ENCODE measurements around the gene HMCN2.

Gene HMCN2

DNA sequence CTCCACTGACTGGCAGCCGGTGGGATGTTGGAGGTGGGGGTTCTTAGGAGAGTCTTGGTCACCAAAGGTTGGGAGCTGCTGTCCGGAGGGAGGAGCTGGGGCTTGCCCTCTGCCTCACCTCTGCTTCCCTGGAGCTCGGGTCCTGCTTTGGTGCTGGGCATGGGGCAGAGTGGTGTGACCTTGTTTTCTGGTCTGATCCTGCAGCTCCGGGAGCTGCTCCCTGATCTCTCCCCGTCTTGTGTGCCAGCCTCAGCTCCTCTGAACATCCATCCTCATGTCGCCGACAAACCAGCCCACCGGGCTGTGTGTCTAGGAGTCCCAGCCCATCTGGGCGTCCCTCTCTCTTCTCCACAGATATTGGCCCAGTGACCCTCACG is 18.7 kb downstream of the HMCN2 start:
- Mint-ChIP-seq H3K36me3 (ENCODE audit: insufficient read depth) (no peaks in the 10 kb centered on the region), H3K9me3 (no peaks in the 10 kb centered on the region), H3K4me1 (ENCODE audit: low read depth in 2 of 2) (no peaks in the 10 kb centered on the region), H3K27me3 (peaks cover 57 to 92% of the 10 kb centered on the region in 2 donors), H3K4me3 (no peak overlapping the region), H3K27ac (no peak overlapping the region)
- DNase-seq (no peak), ATAC-seq (replicated peaks) (no peak)

DNA sequence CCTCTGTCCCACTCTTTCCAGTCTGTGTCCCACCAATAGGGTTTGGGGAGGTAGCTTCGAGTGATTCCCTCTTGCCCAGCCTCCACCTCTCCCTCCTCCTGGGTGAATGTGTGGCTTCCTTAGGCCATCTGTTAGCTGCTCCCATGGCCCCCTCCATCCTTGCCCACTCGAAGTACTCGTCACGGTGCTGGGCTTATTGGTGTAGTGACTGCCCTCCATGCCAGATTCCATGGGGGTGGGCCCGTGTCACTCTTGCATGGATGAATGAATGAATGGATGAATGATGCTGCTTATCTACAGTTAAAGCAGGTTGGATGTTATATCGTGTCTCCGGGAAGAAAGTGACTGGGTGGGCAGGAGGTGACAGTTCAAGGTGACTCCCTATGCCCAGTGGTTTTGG is 19.1 kb downstream of the HMCN2 start:
- H3K27me3 Mint-ChIP-seq: peaks cover 53 to 92% of the 10 kb centered on the region in 2 donors
- no peak overlapping the region for H3K27ac Mint-ChIP-seq
- no peak overlapping the region for H3K4me3 Mint-ChIP-seq
- no peak for ATAC-seq (replicated peaks)
- no peaks in the 10 kb centered on the region for H3K9me3 Mint-ChIP-seq
- H3K4me1 Mint-ChIP-seq (ENCODE audit: low read depth in 2 of 2): no peaks in the 10 kb centered on the region
- no peaks in the 10 kb centered on the region for H3K36me3 Mint-ChIP-seq (ENCODE audit: insufficient read depth)
- DNase-seq: no peak

DNA sequence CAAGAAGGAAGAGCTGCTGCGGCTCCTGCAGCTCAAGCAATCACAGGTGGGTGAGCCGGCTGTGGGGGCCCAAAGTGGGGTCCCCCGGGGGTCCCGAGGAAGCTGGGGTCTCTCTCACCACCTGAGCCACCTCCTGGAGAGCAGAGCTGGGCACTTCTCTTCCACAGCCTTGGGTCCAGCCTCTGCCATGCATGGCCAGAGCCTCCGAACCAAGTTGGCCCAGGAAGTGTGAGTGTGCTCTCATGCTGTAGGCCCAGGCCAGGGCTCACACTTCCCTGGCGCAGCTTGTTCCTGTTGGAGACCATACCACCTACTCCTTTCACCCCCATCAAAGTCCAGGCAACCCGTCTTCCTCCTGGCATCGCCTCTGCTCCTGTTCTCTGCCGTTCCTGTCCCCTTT is 19.7 kb downstream of the HMCN2 start:
- no peaks in the 10 kb centered on the region for H3K4me1 Mint-ChIP-seq (ENCODE audit: low read depth in 2 of 2)
- H3K36me3 Mint-ChIP-seq (ENCODE audit: insufficient read depth): no peaks in the 10 kb centered on the region
- no peak for ATAC-seq (replicated peaks)
- peaks cover 57 to 93% of the 10 kb centered on the region in 2 donors for H3K27me3 Mint-ChIP-seq
- no peaks in the 10 kb centered on the region for H3K9me3 Mint-ChIP-seq
- H3K4me3 Mint-ChIP-seq: no peak overlapping the region
- H3K27ac Mint-ChIP-seq: no peak overlapping the region
- no peak for DNase-seq

DNA sequence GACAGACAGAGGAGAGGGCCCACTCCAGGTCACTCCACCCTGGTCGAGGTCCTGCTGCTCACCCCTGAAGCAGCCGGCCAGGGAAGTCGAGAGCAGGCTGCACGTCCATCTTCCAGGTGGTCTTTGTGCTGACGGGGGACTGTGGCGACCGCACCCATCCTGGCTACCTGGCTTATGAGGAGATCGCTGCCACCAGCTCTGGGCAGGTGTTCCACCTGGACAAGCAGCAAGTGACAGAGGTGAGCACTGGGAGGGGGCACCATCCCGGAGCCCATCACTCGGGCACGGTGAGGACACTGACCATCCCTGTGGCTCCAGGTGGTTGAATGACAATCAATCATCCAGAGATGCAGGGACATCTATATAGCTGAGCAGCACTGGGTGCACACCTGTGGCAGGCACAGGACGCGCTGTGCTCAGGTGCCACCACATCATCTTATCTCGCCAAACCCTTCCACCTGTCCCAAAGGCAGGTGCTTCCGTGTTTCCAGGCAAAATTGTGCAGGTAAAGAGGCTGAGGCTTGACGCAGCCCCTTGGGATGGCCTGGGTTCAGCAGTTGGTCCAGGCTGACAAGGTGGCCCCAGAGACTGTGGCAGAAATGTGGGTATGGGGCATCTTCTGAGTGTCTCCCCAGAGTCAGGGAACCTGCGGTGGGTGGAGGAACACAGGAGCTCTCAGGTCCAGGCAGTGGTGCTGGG is 20.7 kb downstream of the HMCN2 start:
- Mint-ChIP-seq H3K36me3 (ENCODE audit: insufficient read depth) (no peaks in the 10 kb centered on the region), H3K4me3 (no peak overlapping the region), H3K4me1 (ENCODE audit: low read depth in 2 of 2) (no peaks in the 10 kb centered on the region), H3K9me3 (no peaks in the 10 kb centered on the region), H3K27me3 (peaks cover 59 to 93% of the 10 kb centered on the region in 2 donors), H3K27ac (no peak overlapping the region)
- ATAC-seq (replicated peaks) (no peak), DNase-seq (no peak)

DNA sequence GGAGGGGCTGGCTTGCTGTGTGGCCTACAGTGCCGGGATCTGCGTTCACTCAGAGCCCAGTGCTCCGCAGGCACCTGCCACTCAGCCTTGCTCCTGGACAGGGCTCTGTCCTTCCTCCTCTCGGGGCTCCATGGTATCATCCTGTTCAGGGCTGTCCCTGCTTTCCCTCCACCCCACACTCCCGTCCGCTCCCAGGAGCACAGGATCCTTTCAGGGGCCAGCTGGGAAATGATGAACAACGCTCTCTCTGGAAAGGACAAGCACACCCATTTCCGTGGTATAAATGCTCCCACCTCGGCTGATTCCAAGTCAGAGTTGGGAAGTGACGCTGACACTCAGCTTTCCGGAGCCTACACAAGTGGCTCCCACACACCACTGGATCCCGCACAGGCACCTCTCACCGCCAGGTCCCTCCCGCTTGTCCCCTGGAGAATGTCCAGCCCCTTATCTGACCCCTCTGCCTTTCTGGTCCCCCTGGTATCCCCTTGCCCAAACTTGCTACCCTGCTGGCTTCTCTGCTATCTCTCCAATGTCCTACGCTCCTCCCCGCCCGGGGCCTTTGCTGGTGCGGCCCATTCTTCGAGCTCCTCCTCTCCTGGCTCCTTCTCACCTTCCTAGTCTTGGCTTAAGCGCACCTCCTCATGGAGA is 21.3 kb downstream of the HMCN2 start:
- no peaks in the 10 kb centered on the region for H3K4me1 Mint-ChIP-seq (ENCODE audit: low read depth in 2 of 2)
- no peak for ATAC-seq (replicated peaks)
- no peaks in the 10 kb centered on the region for H3K36me3 Mint-ChIP-seq (ENCODE audit: insufficient read depth)
- H3K27me3 Mint-ChIP-seq: peaks cover 57 to 87% of the 10 kb centered on the region in 2 donors
- H3K9me3 Mint-ChIP-seq: no peaks in the 10 kb centered on the region
- H3K27ac Mint-ChIP-seq: no peak overlapping the region
- no peak for DNase-seq
- no peak overlapping the region for H3K4me3 Mint-ChIP-seq

DNA sequence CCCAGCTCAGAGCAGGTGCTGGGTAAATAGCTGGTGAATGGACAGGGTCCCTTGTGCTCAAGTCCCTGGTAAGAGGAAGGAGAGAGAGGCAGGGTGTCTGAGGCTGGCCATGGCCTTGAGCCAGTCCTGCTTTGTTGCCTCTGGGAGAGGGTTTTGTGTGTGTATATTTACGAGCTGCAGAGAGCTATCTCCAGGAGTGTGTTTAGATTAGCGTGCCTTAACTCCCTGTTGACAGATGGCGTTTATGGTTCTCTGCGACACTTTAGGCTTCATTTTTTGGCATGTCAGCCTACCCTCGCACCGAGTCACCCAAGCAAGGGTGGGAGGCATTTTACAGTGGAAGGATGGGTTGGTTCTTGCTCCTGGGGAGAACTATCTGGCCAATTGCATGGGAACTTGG is 22.2 kb downstream of the HMCN2 start:
- Mint-ChIP-seq H3K27ac (no peak overlapping the region), H3K36me3 (ENCODE audit: insufficient read depth) (no peaks in the 10 kb centered on the region), H3K4me1 (ENCODE audit: low read depth in 2 of 2) (no peaks in the 10 kb centered on the region), H3K27me3 (peaks cover 57 to 78% of the 10 kb centered on the region in 2 donors), H3K9me3 (no peaks in the 10 kb centered on the region), H3K4me3 (no peak overlapping the region)
- DNase-seq: no peak
- no peak for ATAC-seq (replicated peaks)

DNA sequence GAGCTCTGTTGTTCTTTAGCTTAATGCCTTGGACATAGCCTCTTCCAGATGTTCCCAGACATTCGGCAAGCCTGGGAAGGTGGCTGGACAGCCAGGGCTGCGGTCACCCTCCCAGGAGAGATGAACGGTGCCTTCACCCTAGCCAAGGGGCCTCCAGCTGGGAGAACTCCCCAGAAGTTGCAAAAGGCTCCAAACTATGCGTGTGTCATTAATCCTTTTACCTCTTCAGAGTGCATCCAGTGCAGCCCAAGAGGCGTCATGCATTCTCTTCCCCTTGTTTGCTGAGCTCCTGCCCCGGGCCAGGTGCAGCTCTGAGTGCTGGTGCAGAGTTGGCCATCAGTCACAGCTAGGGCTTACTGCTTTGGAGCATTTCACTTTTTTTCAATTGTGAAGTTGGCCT is 22.8 kb downstream of the HMCN2 start:
- H3K4me3 Mint-ChIP-seq: no peak overlapping the region
- no peak for ATAC-seq (replicated peaks)
- H3K4me1 Mint-ChIP-seq (ENCODE audit: low read depth in 2 of 2): no peaks in the 10 kb centered on the region
- DNase-seq: no peak
- no peaks in the 10 kb centered on the region for H3K9me3 Mint-ChIP-seq
- H3K27me3 Mint-ChIP-seq: peaks cover 57 to 78% of the 10 kb centered on the region in 2 donors
- peaks cover under 1% of the 10 kb centered on the region for H3K36me3 Mint-ChIP-seq (ENCODE audit: insufficient read depth)
- no peak overlapping the region for H3K27ac Mint-ChIP-seq

DNA sequence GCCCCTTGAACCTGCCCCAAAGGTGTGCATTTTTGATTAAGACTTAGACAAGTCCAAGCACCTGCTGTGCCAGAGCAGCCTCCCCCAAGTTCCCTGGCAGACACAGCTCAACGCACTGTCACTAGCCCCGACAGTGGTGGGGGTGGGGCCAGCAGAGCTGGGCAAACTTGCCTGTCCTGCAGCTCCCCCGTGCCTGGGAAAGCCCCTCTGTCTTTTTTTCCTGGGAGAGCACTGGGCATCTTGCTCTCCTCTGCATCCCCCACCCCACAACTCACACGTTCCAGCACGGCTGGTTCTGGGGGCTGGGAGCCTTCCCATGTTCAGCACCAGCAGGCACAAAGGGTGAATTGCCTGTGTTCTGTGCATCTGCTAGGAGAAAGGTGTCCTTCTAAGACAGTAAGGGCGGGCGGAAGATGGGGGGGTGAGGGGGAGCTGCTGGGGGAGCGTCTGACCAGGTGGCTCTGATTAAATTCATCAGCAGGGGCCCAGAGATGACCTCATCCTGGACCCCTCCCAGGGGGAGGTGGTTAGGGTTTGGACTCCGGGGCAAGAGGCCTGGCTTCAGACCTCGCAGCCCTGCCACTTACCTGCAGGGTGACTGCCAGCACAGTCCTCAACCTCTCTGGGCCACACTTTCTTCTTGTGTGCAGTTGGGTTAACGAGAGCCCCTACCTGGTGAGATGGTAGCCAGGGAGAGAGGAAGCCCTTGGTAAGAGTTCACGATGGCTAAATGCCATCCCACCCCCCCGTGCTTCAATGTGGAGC is 23.5 kb downstream of the HMCN2 start:
- no peaks in the 10 kb centered on the region for H3K9me3 Mint-ChIP-seq
- H3K36me3 Mint-ChIP-seq (ENCODE audit: insufficient read depth): peaks cover 8% of the 10 kb centered on the region
- H3K27me3 Mint-ChIP-seq: peaks cover 57 to 78% of the 10 kb centered on the region in 2 donors
- no peak overlapping the region for H3K4me3 Mint-ChIP-seq
- DNase-seq (no peak), ATAC-seq (replicated peaks) (no peak)
- no peak overlapping the region for H3K27ac Mint-ChIP-seq
- H3K4me1 Mint-ChIP-seq (ENCODE audit: low read depth in 2 of 2): no peaks in the 10 kb centered on the region

DNA sequence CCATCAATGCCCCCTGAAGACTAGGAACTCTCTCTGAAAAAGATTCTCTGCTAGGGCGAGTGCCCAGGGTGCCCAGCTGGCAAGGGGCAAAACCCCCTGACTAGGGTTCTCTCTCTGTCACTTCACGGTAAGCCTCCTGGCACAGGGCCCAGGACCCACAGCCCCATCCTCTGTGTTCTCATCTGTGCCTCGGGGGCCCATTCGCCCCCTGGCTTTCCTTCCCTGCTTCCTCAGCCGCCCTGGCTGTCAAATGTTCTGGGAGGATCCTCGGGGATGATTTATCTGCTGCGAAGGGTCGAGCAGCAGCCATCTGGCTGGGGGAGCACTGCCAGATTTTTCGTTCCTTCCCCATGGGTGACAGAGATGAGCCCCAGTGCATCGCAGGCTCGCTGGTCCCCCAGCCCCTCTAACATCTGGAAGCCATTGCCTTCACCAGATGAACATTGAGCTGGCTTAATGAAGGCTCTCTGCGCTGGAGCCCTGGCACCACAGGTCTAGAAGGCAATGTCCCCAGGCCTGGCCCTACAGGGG is 24.2 kb downstream of the HMCN2 start:
- no peaks in the 10 kb centered on the region for H3K9me3 Mint-ChIP-seq
- H3K4me1 Mint-ChIP-seq (ENCODE audit: low read depth in 2 of 2): no peaks in the 10 kb centered on the region
- H3K27ac Mint-ChIP-seq: no peak overlapping the region
- H3K36me3 Mint-ChIP-seq (ENCODE audit: insufficient read depth): peaks cover 8% of the 10 kb centered on the region
- no peak for ATAC-seq (replicated peaks)
- H3K27me3 Mint-ChIP-seq: peaks cover 57 to 78% of the 10 kb centered on the region in 2 donors
- no peak for DNase-seq
- no peak overlapping the region for H3K4me3 Mint-ChIP-seq

DNA sequence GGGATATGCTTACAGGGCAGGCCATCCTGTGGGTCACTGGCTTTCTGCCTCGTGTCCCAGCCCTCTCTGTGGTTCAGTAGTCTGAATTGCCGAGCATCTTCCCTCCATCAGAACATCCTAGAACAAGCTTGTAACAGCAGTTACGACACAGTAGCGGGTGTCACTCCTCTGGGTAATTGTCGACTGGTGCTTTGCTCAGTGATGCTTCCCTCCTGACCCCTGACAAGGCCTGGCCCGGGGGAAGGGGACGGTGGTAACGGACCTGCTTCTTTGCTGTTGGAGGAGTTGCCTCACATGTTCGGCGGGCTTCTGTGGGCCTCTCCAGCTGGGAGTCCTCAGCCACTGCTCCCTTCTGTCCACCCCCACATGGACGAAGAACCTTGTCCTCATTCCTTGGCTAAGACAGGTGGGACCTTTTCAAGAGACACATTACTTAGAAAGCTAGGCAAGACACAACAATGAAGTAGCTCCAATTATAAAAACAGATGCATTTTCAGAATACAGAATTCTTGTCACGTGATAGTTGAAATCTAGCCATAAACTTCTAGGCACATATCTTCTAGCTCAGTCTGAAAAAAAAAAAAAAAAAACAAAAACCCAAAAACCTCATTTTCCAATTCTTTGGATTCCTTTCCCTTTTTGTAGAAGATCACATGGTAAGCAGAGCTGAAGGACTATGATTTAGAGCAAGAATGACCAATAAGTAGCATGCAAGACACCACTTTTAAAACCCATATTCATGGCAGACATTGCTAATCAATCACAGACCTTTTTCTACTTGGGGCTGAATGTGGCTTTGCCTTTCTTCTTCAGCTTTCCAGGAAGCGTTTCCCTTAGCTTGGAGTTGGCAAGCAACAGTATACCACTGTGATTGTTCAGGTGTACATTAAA is 25.0 kb downstream of the HMCN2 start:
- Mint-ChIP-seq H3K4me1 (ENCODE audit: low read depth in 2 of 2) (no peaks in the 10 kb centered on the region), H3K9me3 (no peaks in the 10 kb centered on the region), H3K27me3 (peaks cover 57 to 78% of the 10 kb centered on the region in 2 donors), H3K36me3 (ENCODE audit: insufficient read depth) (peaks cover 8% of the 10 kb centered on the region), H3K4me3 (no peak overlapping the region), H3K27ac (no peak overlapping the region)
- DNase-seq (no peak), ATAC-seq (replicated peaks) (no peak)

DNA sequence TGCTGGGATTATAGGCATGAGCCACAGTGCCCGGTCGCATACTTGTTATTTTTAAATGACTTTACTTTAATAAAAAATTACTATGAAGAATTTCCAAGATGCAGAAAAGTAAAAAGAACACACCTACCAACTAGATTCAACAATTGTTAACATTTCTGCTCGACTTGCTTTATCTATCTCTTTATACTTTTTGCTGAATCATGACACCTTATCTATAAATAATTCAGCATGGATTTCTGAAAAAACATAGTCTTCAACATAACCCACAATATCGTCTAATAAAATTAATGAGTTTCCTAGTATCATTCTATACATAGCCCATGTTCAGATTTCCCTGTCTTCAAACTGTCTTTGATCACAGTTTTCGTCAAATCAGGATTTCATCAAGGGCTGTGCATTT is 25.9 kb downstream of the HMCN2 start:
- Mint-ChIP-seq H3K27me3 (peaks cover 51 to 71% of the 10 kb centered on the region in 2 donors), H3K36me3 (ENCODE audit: insufficient read depth) (peaks cover 8% of the 10 kb centered on the region), H3K27ac (no peak overlapping the region), H3K9me3 (no peaks in the 10 kb centered on the region), H3K4me1 (ENCODE audit: low read depth in 2 of 2) (no peaks in the 10 kb centered on the region), H3K4me3 (no peak overlapping the region)
- DNase-seq (no peak), ATAC-seq (replicated peaks) (no peak)

DNA sequence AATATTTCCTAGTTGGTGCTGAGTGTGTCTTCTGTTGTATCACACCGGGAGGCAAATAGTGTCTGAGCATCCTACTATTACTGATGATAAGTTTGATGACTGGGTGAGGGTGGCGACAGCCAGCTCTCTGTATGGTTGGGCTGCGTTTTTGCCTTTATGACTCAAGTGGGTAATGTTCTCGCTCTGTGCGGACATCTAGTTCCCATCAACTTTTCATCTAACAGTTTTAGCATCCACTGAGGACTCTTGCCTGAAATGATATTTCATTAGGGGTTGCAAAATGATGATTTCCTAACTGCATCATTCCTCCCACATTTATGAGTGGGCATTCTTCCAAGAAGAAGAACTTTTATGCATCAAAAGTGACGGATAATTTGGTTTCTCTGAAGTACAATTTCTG is 26.5 kb downstream of the HMCN2 start:
- no peak for ATAC-seq (replicated peaks)
- Mint-ChIP-seq H3K27me3 (peaks cover 54 to 70% of the 10 kb centered on the region in 2 donors), H3K36me3 (ENCODE audit: insufficient read depth) (peaks cover 8% of the 10 kb centered on the region), H3K9me3 (no peaks in the 10 kb centered on the region), H3K4me3 (no peak overlapping the region), H3K4me1 (ENCODE audit: low read depth in 2 of 2) (no peaks in the 10 kb centered on the region), H3K27ac (no peak overlapping the region)
- DNase-seq: no peak

DNA sequence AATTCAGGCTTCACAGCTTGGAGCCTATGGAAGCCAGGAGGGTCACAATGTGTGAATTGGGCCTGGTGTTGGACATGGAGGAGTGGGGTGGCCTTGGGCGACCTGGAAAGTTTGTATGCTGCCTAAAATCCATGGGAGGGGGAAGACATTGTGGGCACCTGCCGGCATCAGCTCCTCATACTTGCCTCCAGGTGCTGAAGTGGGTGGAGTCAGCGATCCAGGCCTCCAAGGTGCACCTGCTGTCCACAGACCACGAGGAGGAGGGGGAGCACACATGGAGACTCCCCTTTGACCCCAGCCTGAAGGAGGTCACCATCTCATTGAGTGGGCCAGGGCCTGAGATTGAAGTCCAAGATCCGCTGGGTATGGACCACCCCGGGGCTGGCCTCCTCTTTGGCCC is 29.1 kb downstream of the HMCN2 start:
- Mint-ChIP-seq H3K4me3 (no peak overlapping the region), H3K27me3 (peaks cover 52 to 66% of the 10 kb centered on the region in 2 donors)
- no peak for DNase-seq

More for the DNA sequence above, 29.1 kb downstream of the HMCN2 start:
- no peak overlapping the region for H3K27ac Mint-ChIP-seq
- no peaks in the 10 kb centered on the region for H3K9me3 Mint-ChIP-seq
- no peaks in the 10 kb centered on the region for H3K4me1 Mint-ChIP-seq (ENCODE audit: low read depth in 2 of 2)
- H3K36me3 Mint-ChIP-seq (ENCODE audit: insufficient read depth): peaks cover 8% of the 10 kb centered on the region
- ATAC-seq (replicated peaks): no peak
